Panc1 (cell line): ENCODE data around the gene GAPVD1. TPM values are rescaled to one million over a fixed set of nuclear protein-coding genes. Genes with fewer than 3 reads are reported as not detected.
A peak's percentile ranks its signal among the peaks of the same experiment; 100 is the strongest.

ENCODE experiments used
- ATAC-seq: fragments of 200-7000 bp; cut with Tn5 transposase; 2 replicates; pipeline ENCODE4 v1.9.1; 2020; ENCODE audit warnings: mild to moderate bottlenecking, moderate library complexity
- BruUV-seq: library from RNA; stranded (reverse); fragments of 400-500 nt; replicated peaks from 2 replicates; lab custom pipeline; 2021; lab: Mats Ljungman, UMichigan
- CTCF ChIA-PET: fragments of 300-600 bp; sonication (Branson Sonifier 250); formaldehyde crosslinking; loops from one replicate; lab custom pipeline; 2022; ENCODE audit warnings: antibody characterized with exemption; lab: Charles Lee
- POLR2A ChIA-PET: fragments of 300-600 bp; sonication (Branson Sonifier 250); formaldehyde crosslinking; loops from one replicate; lab custom pipeline; 2022; ENCODE audit warnings: antibody characterized with exemption; lab: Charles Lee
- DNase-seq: peaks from one replicate; pipeline ENCODE4 v3.0.0-alpha.2; 2010; ENCODE audit warnings: low read depth, low spot score
- H3K27ac ChIP-seq: 2 replicates; pipeline ENCODE4 v1.5.1; 2011; ENCODE audit warnings: mild to moderate bottlenecking, low read length, inconsistent platforms
- H3K27me3 ChIP-seq: fragments of 200-500 bp; sonication (Bioruptor generic); 2 replicates; pipeline ENCODE4 v1.6.0; 2014; ENCODE audit warnings: low read length, inconsistent platforms; ENCODE audit not compliant: control insufficient read depth, insufficient read depth
- H3K36me3 ChIP-seq: fragments of 200-500 bp; sonication (Bioruptor generic); 2 replicates; pipeline ENCODE4 v1.5.1; 2014; ENCODE audit warnings: inconsistent platforms, mild to moderate bottlenecking, low read length, moderate library complexity; ENCODE audit not compliant: control insufficient read depth, insufficient read depth
- H3K4me1 ChIP-seq: 2 replicates; pipeline ENCODE4 v1.5.1; 2011; ENCODE audit warnings: inconsistent platforms, mild to moderate bottlenecking, low read length, moderate library complexity; ENCODE audit not compliant: control insufficient read depth, insufficient read depth
- H3K4me3 ChIP-seq, 2 experiments: 2 replicates each; pipeline ENCODE4 v1.5.1; 2011 to 2012; ENCODE audit warnings: low read depth in 2 of 2, low read length in 2 of 2, mild to moderate bottlenecking in 2 of 2, inconsistent platforms in 1 of 2, moderate library complexity in 1 of 2
- H3K9me3 ChIP-seq: fragments of 200-500 bp; sonication (Bioruptor generic); 2 replicates; pipeline ENCODE4 v1.5.1; 2014; ENCODE audit warnings: low read depth, mild to moderate bottlenecking, inconsistent platforms, low read length, moderate library complexity; ENCODE audit not compliant: control insufficient read depth, insufficient read depth
- POLR2AphosphoS5 ChIP-seq: IDR thresholded peaks from 2 replicates; pipeline ENCODE4 v1.6.1; 2012; ENCODE audit warnings: mild to moderate bottlenecking, low read depth, low read length, moderate library complexity
- in situ Hi-C: cut with HindIII; loops from 2 replicates; pipeline ENCODE4 v1.10.0; 2016; ENCODE audit warnings: low sequenced_read_pairs, low pct_unique_long_range_greater_than_20kb
- intact Hi-C: fragments of 100-400 bp; cut with micrococcal nuclease; formaldehyde crosslinking; loops from one replicate; pipeline ENCODE4 v1.10.0; 2022; ENCODE audit not compliant: unreplicated experiment
- total RNA-seq: library from RNA; stranded (reverse); gene quantifications from one replicate; pipeline ENCODE4 v1.2.1, GENCODE V29; 2021; ENCODE audit not compliant: unreplicated experiment
- TF ChIP-seq, protein P1 (sequence below): fragments of 450-650 bp; IDR thresholded peaks from 2 replicates; pipeline ENCODE4 v1.5.1; 2017; ENCODE audit warnings: mild to moderate bottlenecking
- TF ChIP-seq, protein P2 (sequence below), 2 experiments: IDR thresholded peaks; 2 replicates each; pipeline ENCODE4 v1.6.1; 2011 to 2012; ENCODE audit warnings: low read depth in 2 of 2, control low read depth in 1 of 2, low read length in 1 of 2, mild to moderate bottlenecking in 1 of 2, moderate library complexity in 1 of 2; ENCODE audit not compliant: insufficient read depth in 1 of 2

Gene GAPVD1
- total RNA-seq, 1 experiment from 2014 or later = 48.6 TPM

GRCh38 chr9:125374443-125375309, 113.0 kb downstream of the GAPVD1 start:
- no TSS peak for BruUV-seq
- intact Hi-C loops = loop anchor here (5.0 kb wide), 1 partner anchor 117 kb away; no protein-coding TSS in a partner anchor
- TF ChIP-seq, protein P1, sequence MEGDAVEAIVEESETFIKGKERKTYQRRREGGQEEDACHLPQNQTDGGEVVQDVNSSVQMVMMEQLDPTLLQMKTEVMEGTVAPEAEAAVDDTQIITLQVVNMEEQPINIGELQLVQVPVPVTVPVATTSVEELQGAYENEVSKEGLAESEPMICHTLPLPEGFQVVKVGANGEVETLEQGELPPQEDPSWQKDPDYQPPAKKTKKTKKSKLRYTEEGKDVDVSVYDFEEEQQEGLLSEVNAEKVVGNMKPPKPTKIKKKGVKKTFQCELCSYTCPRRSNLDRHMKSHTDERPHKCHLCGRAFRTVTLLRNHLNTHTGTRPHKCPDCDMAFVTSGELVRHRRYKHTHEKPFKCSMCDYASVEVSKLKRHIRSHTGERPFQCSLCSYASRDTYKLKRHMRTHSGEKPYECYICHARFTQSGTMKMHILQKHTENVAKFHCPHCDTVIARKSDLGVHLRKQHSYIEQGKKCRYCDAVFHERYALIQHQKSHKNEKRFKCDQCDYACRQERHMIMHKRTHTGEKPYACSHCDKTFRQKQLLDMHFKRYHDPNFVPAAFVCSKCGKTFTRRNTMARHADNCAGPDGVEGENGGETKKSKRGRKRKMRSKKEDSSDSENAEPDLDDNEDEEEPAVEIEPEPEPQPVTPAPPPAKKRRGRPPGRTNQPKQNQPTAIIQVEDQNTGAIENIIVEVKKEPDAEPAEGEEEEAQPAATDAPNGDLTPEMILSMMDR = peak; percentile 81
- TF ChIP-seq, protein P2, sequence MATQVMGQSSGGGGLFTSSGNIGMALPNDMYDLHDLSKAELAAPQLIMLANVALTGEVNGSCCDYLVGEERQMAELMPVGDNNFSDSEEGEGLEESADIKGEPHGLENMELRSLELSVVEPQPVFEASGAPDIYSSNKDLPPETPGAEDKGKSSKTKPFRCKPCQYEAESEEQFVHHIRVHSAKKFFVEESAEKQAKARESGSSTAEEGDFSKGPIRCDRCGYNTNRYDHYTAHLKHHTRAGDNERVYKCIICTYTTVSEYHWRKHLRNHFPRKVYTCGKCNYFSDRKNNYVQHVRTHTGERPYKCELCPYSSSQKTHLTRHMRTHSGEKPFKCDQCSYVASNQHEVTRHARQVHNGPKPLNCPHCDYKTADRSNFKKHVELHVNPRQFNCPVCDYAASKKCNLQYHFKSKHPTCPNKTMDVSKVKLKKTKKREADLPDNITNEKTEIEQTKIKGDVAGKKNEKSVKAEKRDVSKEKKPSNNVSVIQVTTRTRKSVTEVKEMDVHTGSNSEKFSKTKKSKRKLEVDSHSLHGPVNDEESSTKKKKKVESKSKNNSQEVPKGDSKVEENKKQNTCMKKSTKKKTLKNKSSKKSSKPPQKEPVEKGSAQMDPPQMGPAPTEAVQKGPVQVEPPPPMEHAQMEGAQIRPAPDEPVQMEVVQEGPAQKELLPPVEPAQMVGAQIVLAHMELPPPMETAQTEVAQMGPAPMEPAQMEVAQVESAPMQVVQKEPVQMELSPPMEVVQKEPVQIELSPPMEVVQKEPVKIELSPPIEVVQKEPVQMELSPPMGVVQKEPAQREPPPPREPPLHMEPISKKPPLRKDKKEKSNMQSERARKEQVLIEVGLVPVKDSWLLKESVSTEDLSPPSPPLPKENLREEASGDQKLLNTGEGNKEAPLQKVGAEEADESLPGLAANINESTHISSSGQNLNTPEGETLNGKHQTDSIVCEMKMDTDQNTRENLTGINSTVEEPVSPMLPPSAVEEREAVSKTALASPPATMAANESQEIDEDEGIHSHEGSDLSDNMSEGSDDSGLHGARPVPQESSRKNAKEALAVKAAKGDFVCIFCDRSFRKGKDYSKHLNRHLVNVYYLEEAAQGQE (IDR thresholded peaks at IDR 0.05; ENCODE audit: insufficient read depth in 1 of 2, low read depth in 2 of 2, low read length in 1 of 2) = no peak
- peak; percentile 51; the same call in 1 of the 2 replicates for TF ChIP-seq POLR2AphosphoS5
- Histone ChIP-seq H3K9me3 (no peaks in the 10 kb centered on the region), H3K27ac (peak overlapping the region; percentile 29; the same call in 1 of the 2 replicates), H3K4me3 (peak overlapping the region; percentile 24 to 41), H3K4me1 (peaks cover 5% of the 10 kb centered on the region), H3K27me3 (no peaks in the 10 kb centered on the region), H3K36me3 (no peaks in the 10 kb centered on the region)
- ATAC-seq (peak; percentile 92), DNase-seq (peak; percentile 15)
- in situ Hi-C loops = no loop called here
- POLR2A ChIA-PET = no interaction called here
- CTCF ChIA-PET = interaction anchor here (0.6 kb wide), 1 partner anchor 597 kb away, joined by 3 read pairs; no protein-coding TSS in a partner anchor

- ChIA-PET POLR2A (no interaction called here), CTCF (no interaction called here)
- intact Hi-C loops (no loop called here), in situ Hi-C loops (no loop called here)
- no peak for DNase-seq
- H3K36me3 ChIP-seq = no peaks in the 10 kb centered on the region
- H3K9me3 ChIP-seq = no peaks in the 10 kb centered on the region
- ATAC-seq = no peak
- TF ChIP-seq POLR2AphosphoS5 = no peak
- H3K4me3 ChIP-seq = no peak overlapping the region
- H3K27me3 ChIP-seq = no peaks in the 10 kb centered on the region
- BruUV-seq = no TSS peak
- peaks cover 5% of the 10 kb centered on the region for H3K4me1 ChIP-seq
- no peak overlapping the region for H3K27ac ChIP-seq
Measured at GRCh38 chr9:125375820-125376219, 114.2 kb downstream of the GAPVD1 start.
